ENCODE measurements around the gene RRBP1. TPM values are rescaled to one million over a fixed set of nuclear protein-coding genes. Genes with fewer than 3 reads are reported as not detected.

RRBP1 gene
- total RNA-seq, 1 experiment from 2014 or later: 3.7 TPM

DNA sequence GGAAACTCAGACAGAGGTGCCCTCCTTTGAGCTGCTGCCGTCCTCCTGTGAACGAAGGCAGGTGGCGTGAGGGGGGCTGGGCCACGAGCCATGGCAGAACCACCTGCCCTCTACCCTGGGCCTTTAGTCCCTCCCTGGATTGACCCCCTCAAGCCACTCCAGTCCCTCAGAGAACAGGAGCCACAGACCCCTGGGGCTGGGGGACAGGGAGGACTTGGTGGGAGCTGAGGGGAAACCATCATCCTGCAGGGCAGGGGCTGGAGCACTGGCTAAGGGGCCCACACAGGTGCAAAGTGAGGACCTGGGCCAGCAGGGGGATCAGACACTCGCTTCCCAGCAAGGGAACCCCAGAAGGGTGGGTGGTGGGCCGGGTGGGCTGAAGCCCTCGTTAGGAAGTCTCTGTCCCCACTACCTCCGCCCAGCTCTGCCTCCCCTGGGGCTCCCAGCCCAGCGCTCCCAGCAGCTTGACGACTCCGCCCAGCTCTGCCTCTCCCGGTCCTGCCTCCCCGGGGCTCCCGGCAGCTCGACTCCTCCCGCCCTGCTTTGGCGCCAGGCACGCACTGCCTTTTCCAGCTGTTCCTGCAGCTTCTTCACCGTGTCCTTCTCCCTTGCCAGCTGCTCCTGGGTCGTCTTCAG, 67.7 kb downstream of the RRBP1 start:
- no peak overlapping the region for H2AFZ ChIP-seq (ENCODE audit: low read length)
- no peak overlapping the region for H3K4me2 ChIP-seq (ENCODE audit: low read depth, low read length, poor library complexity, severe bottlenecking)
- H3K4me1 ChIP-seq (ENCODE audit: low read length): no peaks in the 10 kb centered on the region
- H3K27ac ChIP-seq (ENCODE audit: low read length): no peak overlapping the region
- H3K9ac ChIP-seq (ENCODE audit: low read length): no peak overlapping the region
- no peaks in the 10 kb centered on the region for H3K9me2 ChIP-seq (replicated peaks; ENCODE audit: insufficient read depth, low read length)
- no peak overlapping the region for H3K4me3 ChIP-seq (ENCODE audit: low read length)
- no peak for DNase-seq
- H3K36me3 ChIP-seq (ENCODE audit: insufficient read depth, low read length): no peaks in the 10 kb centered on the region
- H4K20me1 ChIP-seq (ENCODE audit: insufficient read depth, low read depth, low read length): no peaks in the 10 kb centered on the region
- no peaks in the 10 kb centered on the region for H3K9me3 ChIP-seq (ENCODE audit: low read length)
- H3K27me3 ChIP-seq (ENCODE audit: low read length): no peaks in the 10 kb centered on the region
- no peaks in the 10 kb centered on the region for H3K79me2 ChIP-seq (ENCODE audit: low read length)

DNA sequence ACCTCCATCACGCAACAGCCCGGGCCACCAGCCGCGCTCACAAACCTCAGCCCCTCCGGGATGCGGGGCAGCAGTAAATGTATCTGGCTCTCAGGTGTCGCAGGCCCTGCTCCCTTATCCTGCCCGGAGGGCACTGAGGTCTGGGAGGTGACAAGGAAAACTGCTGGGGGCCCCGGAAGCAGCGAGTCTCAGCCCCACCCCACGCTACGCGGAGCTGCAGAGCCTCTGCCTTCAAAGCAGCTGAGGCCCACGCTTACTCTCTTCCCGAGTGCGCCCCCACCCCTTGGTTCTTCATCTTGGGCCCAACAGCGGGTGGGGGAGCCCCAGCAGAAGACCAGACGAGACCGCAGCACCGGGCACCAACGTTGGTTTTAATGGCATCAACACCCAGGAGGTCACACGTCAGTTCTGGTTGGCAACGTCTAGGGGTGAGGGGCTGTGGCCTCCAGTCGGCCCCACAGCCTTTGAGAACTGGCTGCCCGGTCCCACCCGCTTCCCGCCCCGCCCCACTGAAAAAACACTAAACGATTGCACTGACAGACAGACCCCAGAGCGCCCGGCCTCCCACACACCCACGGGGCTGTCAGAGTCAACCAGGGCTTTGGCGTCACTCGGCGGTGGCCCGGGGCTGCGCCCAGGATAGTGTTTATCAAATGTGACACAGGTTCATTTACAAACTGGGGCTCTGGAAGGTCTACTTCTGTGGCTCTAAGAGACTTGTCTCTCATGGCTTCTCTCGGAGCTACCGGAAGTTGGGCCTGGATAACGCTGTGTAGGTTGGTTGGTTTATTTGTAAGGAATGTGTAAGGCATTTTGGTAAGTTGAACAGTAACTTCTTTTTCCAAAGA, 68.5 kb downstream of the RRBP1 start:
- H3K27me3 ChIP-seq (ENCODE audit: low read length): no peaks in the 10 kb centered on the region
- no peak overlapping the region for H3K9ac ChIP-seq (ENCODE audit: low read length)
- no peaks in the 10 kb centered on the region for H4K20me1 ChIP-seq (ENCODE audit: insufficient read depth, low read depth, low read length)
- H3K4me2 ChIP-seq (ENCODE audit: low read depth, low read length, poor library complexity, severe bottlenecking): no peak overlapping the region
- no peaks in the 10 kb centered on the region for H3K36me3 ChIP-seq (ENCODE audit: insufficient read depth, low read length)
- H2AFZ ChIP-seq (ENCODE audit: low read length): no peak overlapping the region
- H3K4me1 ChIP-seq (ENCODE audit: low read length): no peaks in the 10 kb centered on the region
- DNase-seq: no peak
- no peaks in the 10 kb centered on the region for H3K9me3 ChIP-seq (ENCODE audit: low read length)
- no peak overlapping the region for H3K27ac ChIP-seq (ENCODE audit: low read length)
- H3K79me2 ChIP-seq (ENCODE audit: low read length): no peaks in the 10 kb centered on the region
- no peaks in the 10 kb centered on the region for H3K9me2 ChIP-seq (replicated peaks; ENCODE audit: insufficient read depth, low read length)
- no peak overlapping the region for H3K4me3 ChIP-seq (ENCODE audit: low read length)

DNA sequence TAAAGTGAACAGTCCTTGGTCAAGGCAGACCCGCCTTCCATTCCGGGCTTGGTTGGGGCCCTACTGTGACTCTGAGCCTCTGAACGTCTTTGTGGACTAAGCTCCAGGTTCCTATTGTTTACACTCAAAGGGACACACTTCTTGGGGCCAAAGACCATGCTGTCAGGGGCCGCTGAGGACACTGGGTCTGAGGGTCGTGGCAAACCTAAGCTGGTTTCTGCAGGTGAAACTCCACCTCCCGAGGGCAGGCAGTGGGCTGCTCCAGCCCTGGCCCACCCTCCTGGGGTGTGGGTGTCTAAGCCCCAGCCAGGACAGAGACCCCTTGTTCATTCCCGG, 69.1 kb downstream of the RRBP1 start:
- Histone ChIP-seq H3K27ac (ENCODE audit: low read length) (no peak overlapping the region), H3K4me1 (ENCODE audit: low read length) (no peaks in the 10 kb centered on the region), H3K4me2 (ENCODE audit: low read depth, low read length, poor library complexity, severe bottlenecking) (no peak overlapping the region), H2AFZ (ENCODE audit: low read length) (no peak overlapping the region), H3K9ac (ENCODE audit: low read length) (no peak overlapping the region), H3K36me3 (ENCODE audit: insufficient read depth, low read length) (no peaks in the 10 kb centered on the region), H3K27me3 (ENCODE audit: low read length) (no peaks in the 10 kb centered on the region), H3K9me2 (replicated peaks; ENCODE audit: insufficient read depth, low read length) (no peaks in the 10 kb centered on the region), H3K79me2 (ENCODE audit: low read length) (no peaks in the 10 kb centered on the region), H3K9me3 (ENCODE audit: low read length) (no peaks in the 10 kb centered on the region), H3K4me3 (ENCODE audit: low read length) (no peak overlapping the region), H4K20me1 (ENCODE audit: insufficient read depth, low read depth, low read length) (no peaks in the 10 kb centered on the region)
- no peak for DNase-seq

DNA sequence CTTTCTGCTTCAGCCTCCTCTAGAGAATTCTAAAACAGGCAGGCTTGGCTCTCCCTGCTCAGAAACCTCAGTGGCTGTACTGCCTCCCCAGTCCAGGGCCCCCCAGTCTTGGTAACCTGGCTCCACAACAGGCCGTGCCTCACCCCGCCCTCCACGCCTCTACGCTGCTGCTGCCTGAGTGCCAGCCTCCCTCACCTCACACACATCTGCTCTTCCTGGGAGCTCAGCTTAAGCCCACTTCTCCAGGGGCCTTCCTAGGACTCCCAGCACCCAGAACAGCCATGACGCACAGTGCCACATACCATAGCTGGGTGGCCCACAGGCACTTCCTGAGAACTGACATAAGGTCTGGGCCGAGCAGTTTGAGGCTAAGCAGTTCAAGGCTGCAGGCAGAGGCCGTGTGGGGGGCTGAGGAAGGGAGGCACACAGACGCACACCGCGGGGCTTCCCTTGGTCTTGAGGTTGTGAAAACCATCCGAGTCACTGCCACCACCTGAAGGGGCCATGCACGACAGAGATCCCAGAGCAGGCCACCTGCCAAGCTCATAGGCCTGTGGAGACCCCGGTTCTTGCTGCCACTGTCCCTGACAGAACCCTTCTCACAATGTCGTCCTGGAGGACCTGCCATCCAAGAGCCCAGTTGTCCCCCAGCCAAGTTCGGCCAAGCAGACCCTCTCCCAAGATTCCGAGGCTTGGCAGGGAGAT, 69.6 kb downstream of the RRBP1 start:
- Histone ChIP-seq H2AFZ (ENCODE audit: low read length) (no peak overlapping the region), H3K9me2 (replicated peaks; ENCODE audit: insufficient read depth, low read length) (no peaks in the 10 kb centered on the region), H4K20me1 (ENCODE audit: insufficient read depth, low read depth, low read length) (no peaks in the 10 kb centered on the region), H3K4me2 (ENCODE audit: low read depth, low read length, poor library complexity, severe bottlenecking) (no peak overlapping the region), H3K9me3 (ENCODE audit: low read length) (no peaks in the 10 kb centered on the region), H3K9ac (ENCODE audit: low read length) (no peak overlapping the region), H3K27ac (ENCODE audit: low read length) (no peak overlapping the region), H3K36me3 (ENCODE audit: insufficient read depth, low read length) (no peaks in the 10 kb centered on the region), H3K4me1 (ENCODE audit: low read length) (no peaks in the 10 kb centered on the region), H3K79me2 (ENCODE audit: low read length) (no peaks in the 10 kb centered on the region), H3K27me3 (ENCODE audit: low read length) (no peaks in the 10 kb centered on the region), H3K4me3 (ENCODE audit: low read length) (no peak overlapping the region)
- no peak for DNase-seq

DNA sequence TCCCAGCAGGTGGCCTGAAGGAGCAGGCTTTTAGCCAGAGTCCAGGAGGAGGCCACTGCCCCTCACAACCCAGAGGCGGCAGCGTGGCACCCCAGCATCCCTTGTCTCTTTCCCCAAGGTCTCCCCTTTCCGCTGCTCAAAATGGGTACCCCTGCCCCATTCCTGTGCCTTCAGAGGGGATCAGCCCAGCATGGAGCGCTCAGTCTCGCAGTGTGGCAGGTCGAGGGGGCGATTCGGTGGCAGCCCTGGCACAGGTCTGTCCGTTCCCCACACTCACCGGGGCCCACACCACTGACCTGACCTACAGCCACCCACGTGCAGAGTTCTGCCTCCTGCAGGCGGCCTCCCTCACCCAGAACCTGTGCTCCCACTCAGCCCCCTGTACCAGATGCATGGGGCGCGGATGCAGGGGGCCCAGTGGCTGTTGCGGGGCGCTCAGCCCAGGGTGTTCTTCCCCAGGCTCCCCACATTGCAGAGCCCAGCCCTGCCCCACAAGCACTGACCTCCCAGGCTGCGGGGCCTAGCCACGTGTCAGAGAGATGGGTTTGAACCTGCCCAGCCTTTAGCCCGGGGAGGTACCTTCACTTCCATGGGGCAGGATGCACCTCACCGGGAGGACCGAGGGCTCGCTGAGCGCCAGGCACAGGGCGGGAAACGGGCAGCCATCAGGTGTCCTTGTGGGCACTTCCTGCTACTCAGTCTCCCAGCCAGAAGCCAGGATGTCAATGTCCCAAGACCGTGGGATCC, 70.3 kb downstream of the RRBP1 start:
- H3K4me2 ChIP-seq (ENCODE audit: low read depth, low read length, poor library complexity, severe bottlenecking): no peak overlapping the region
- no peak overlapping the region for H3K4me3 ChIP-seq (ENCODE audit: low read length)
- H3K9me3 ChIP-seq (ENCODE audit: low read length): no peaks in the 10 kb centered on the region
- H3K27ac ChIP-seq (ENCODE audit: low read length): no peak overlapping the region
- no peaks in the 10 kb centered on the region for H3K36me3 ChIP-seq (ENCODE audit: insufficient read depth, low read length)
- H3K9ac ChIP-seq (ENCODE audit: low read length): no peak overlapping the region
- DNase-seq: no peak
- no peaks in the 10 kb centered on the region for H3K27me3 ChIP-seq (ENCODE audit: low read length)
- no peaks in the 10 kb centered on the region for H3K79me2 ChIP-seq (ENCODE audit: low read length)
- no peaks in the 10 kb centered on the region for H3K4me1 ChIP-seq (ENCODE audit: low read length)
- H3K9me2 ChIP-seq (replicated peaks; ENCODE audit: insufficient read depth, low read length): no peaks in the 10 kb centered on the region
- H2AFZ ChIP-seq (ENCODE audit: low read length): no peak overlapping the region
- H4K20me1 ChIP-seq (ENCODE audit: insufficient read depth, low read depth, low read length): no peaks in the 10 kb centered on the region

DNA sequence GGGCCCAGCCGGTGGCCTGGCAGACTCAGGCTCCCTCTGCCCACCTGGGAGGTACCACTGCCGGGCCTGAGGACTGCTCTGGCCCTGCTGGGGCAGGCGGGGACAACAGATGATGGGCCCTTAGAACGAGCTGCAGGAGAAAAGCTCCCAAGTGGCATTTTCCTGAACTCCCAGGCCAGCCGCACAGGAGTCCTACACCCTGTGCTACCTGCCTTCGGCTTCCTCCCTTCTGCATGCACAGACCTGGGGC, 70.8 kb downstream of the RRBP1 start:
- H3K9me3 ChIP-seq (ENCODE audit: low read length): no peaks in the 10 kb centered on the region
- H3K9me2 ChIP-seq (replicated peaks; ENCODE audit: insufficient read depth, low read length): no peaks in the 10 kb centered on the region
- no peak overlapping the region for H3K4me2 ChIP-seq (ENCODE audit: low read depth, low read length, poor library complexity, severe bottlenecking)
- H3K4me1 ChIP-seq (ENCODE audit: low read length): no peaks in the 10 kb centered on the region
- no peaks in the 10 kb centered on the region for H3K36me3 ChIP-seq (ENCODE audit: insufficient read depth, low read length)
- H2AFZ ChIP-seq (ENCODE audit: low read length): no peak overlapping the region
- no peak overlapping the region for H3K4me3 ChIP-seq (ENCODE audit: low read length)
- H3K27ac ChIP-seq (ENCODE audit: low read length): no peak overlapping the region
- no peaks in the 10 kb centered on the region for H3K79me2 ChIP-seq (ENCODE audit: low read length)
- H3K9ac ChIP-seq (ENCODE audit: low read length): no peak overlapping the region
- H3K27me3 ChIP-seq (ENCODE audit: low read length): no peaks in the 10 kb centered on the region
- no peaks in the 10 kb centered on the region for H4K20me1 ChIP-seq (ENCODE audit: insufficient read depth, low read depth, low read length)
- no peak for DNase-seq

DNA sequence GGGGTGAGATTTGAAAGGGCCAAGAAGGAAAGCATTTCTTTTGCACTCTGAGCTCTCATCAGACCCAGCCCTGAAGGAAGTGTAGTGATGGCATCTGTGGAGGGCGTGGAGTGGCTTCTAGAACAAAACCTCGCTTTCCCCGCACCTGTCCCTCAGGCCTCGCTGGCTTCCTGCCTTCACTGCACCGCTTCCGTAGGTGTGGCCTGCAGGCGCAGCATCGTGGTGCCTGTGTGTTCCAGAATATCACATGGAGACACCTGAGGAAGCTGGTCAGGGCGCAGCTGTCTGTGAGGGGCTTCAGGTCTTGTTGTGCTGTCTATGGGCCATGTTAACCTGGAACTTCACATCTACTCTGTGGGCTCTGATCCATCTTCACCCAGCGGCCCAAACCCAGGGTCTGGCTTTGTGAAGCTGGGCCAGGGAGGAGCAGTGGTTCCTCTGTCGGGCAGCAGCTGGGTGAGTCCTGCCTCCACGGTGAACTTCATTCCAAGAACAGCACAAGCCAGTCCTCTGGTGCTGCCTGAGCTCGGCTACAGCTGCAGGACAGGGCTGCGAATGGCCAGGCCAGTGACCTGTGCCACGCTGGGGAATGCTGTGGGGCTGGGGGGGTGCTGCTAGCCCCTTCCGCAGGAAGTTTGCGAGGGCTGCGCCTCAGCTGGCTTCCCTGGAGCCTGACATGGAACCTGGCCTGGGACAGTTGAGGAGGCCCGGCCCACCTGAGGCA, 71.3 kb downstream of the RRBP1 start:
- Histone ChIP-seq H3K4me1 (ENCODE audit: low read length) (no peaks in the 10 kb centered on the region), H3K9ac (ENCODE audit: low read length) (no peak overlapping the region), H4K20me1 (ENCODE audit: insufficient read depth, low read depth, low read length) (no peaks in the 10 kb centered on the region)

More for the DNA sequence above, 71.3 kb downstream of the RRBP1 start:
- Histone ChIP-seq H3K4me2 (ENCODE audit: low read depth, low read length, poor library complexity, severe bottlenecking) (no peak overlapping the region), H3K36me3 (ENCODE audit: insufficient read depth, low read length) (no peaks in the 10 kb centered on the region), H2AFZ (ENCODE audit: low read length) (no peak overlapping the region), H3K4me3 (ENCODE audit: low read length) (no peak overlapping the region), H3K9me3 (ENCODE audit: low read length) (no peaks in the 10 kb centered on the region), H3K9me2 (replicated peaks; ENCODE audit: insufficient read depth, low read length) (no peaks in the 10 kb centered on the region), H3K27ac (ENCODE audit: low read length) (no peak overlapping the region), H3K27me3 (ENCODE audit: low read length) (no peaks in the 10 kb centered on the region), H3K79me2 (ENCODE audit: low read length) (no peaks in the 10 kb centered on the region)
- DNase-seq: no peak

All from Karpas-422 (cell line).